CD8-positive, alpha-beta memory T cell (primary cell): ENCODE measurements around the gene PIP4P1. TPM values are rescaled to one million over a fixed set of nuclear protein-coding genes. Genes with fewer than 3 reads are reported as not detected.
A peak's percentile ranks its signal among the peaks of the same experiment; 100 is the strongest.

Experiments
- CTCF ChIA-PET: fragments of 350-600 bp; sonication (Branson Sonifier 250); formaldehyde crosslinking; loops from one replicate; lab custom pipeline; 2021; ENCODE audit warnings: antibody characterized with exemption; lab: Charles Lee
- POLR2A ChIA-PET: fragments of 350-600 bp; sonication (Branson Sonifier 250); formaldehyde crosslinking; loops from one replicate; lab custom pipeline; 2021; ENCODE audit warnings: antibody characterized with exemption; lab: Charles Lee
- DNase-seq, 5 donors: peaks; one replicate each; pipeline versions ENCODE4 v3.0.0 to v3.0.0-alpha.2; 2020 to 2022; ENCODE audit warnings: mixed read lengths in 1 of 5
- H3K27ac ChIP-seq: one replicate; pipeline ENCODE4 v1.7.0; 2013; ENCODE audit warnings: low read depth, mild to moderate bottlenecking, low read length, moderate library complexity
- H3K27me3 ChIP-seq: 2 replicates; pipeline ENCODE4 v1.7.0; 2013; ENCODE audit warnings: low read length, mild to moderate bottlenecking; ENCODE audit not compliant: insufficient read depth, poor library complexity, severe bottlenecking
- H3K36me3 ChIP-seq: 2 replicates; pipeline ENCODE4 v1.7.0; 2013; ENCODE audit warnings: mild to moderate bottlenecking, low read length, moderate library complexity; ENCODE audit not compliant: insufficient read depth
- H3K4me1 ChIP-seq: 2 replicates; pipeline ENCODE4 v1.7.0; 2013; ENCODE audit warnings: mild to moderate bottlenecking, low read length, moderate library complexity; ENCODE audit not compliant: insufficient read depth
- H3K4me3 ChIP-seq: 2 replicates; pipeline ENCODE4 v1.7.0; 2013; ENCODE audit warnings: mild to moderate bottlenecking, low read length
- H3K9me3 ChIP-seq: 2 replicates; pipeline ENCODE4 v1.7.0; 2013; ENCODE audit warnings: mild to moderate bottlenecking, low read length
- H3K27ac Mint-ChIP-seq, 8 donors: one replicate each; pipeline ENCODE4 v1.8.0; 2020 to 2021; ENCODE audit warnings: mixed read lengths in 8 of 8, mild to moderate bottlenecking in 6 of 8, inconsistent platforms in 3 of 8, moderate library complexity in 3 of 8
- H3K27me3 Mint-ChIP-seq, 2 donors: one replicate each; pipeline ENCODE4 v1.8.0; 2020 to 2021; ENCODE audit warnings: mixed read lengths in 2 of 2, mild to moderate bottlenecking in 1 of 2, moderate library complexity in 1 of 2
- H3K36me3 Mint-ChIP-seq, 3 donors: one replicate each; pipeline ENCODE4 v1.8.0; 2020 to 2021; ENCODE audit warnings: mixed read lengths in 3 of 3, inconsistent platforms in 1 of 3, mild to moderate bottlenecking in 1 of 3
- H3K4me1 Mint-ChIP-seq, 3 donors: one replicate each; pipeline ENCODE4 v1.8.0; 2020 to 2021; ENCODE audit warnings: mixed read lengths in 3 of 3, inconsistent platforms in 1 of 3, mild to moderate bottlenecking in 1 of 3
- H3K4me3 Mint-ChIP-seq, 7 donors: one replicate each; pipeline ENCODE4 v1.8.0; 2020 to 2021; ENCODE audit warnings: mixed read lengths in 7 of 7, mild to moderate bottlenecking in 6 of 7, moderate library complexity in 4 of 7, inconsistent platforms in 2 of 7
- H3K9me3 Mint-ChIP-seq, 5 donors: one replicate each; pipeline ENCODE4 v1.8.0; 2020 to 2022; ENCODE audit warnings: mixed read lengths in 5 of 5, mild to moderate bottlenecking in 3 of 5, moderate library complexity in 2 of 5, inconsistent platforms in 1 of 5
- polyA plus RNA-seq: library from polyadenylated mRNA; unstranded; fragments of 300-500 nt; fragmentation: Illumina TruSeq; gene quantifications from one replicate; pipeline ENCODE4 v1.2.3, GENCODE V29; 2021
- total RNA-seq, 2 experiments: library from RNA; stranded (reverse); gene quantifications; one replicate each; pipeline ENCODE4 v1.2.3, GENCODE V29; 2021

PIP4P1 gene
- total and polyA plus RNA-seq, 3 experiments from 2014 or later = 29.5 to 36.4 (median 33.5) TPM

DNA sequence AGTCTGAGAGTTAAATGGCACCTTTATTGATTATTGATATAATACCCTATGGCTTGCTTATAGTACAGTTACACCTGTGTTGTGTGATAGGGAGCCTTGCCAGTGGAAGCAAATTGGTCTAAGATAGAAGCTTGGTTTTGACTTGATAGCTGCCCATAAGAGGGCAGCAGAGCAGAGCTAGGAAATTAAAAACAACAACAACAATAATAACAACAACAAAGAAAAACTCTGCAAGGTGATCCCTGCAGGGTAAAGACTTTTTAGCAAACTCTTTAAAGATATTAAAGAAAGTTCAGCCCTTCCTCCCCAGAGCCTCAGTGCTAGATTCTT lies 26.1 kb upstream of the PIP4P1 start:
- POLR2A ChIA-PET = interaction anchor here (0.7 kb wide), 1 partner anchor 44 kb away, joined by 11 read pairs; no protein-coding TSS in a partner anchor
- CTCF ChIA-PET = interaction anchor here (0.8 to 1.8 kb wide), 6 partner anchors 9 to 484 kb away, joined by 3 to 5 read pairs (median 4); partner anchors contain the start of genes APEX1 and PARP2
- H3K27ac ChIP-seq = no peak overlapping the region
- no peaks in the 10 kb centered on the region for H3K9me3 ChIP-seq
- Mint-ChIP-seq H3K36me3 (no peaks in the 10 kb centered on the region), H3K4me3 (peak overlapping the region in 6 of 7 donors; percentile 45 to 80 (median 54)), H3K27me3 (no peaks in the 10 kb centered on the region), H3K4me1 (peaks cover 67 to 90% (median 85%) of the 10 kb centered on the region in 3 donors), H3K9me3 (no peaks in the 10 kb centered on the region), H3K27ac (peak overlapping the region; percentile 12 to 90 (median 75))
- no peak for DNase-seq
- H3K4me1 ChIP-seq = peaks cover 62% of the 10 kb centered on the region
- H3K4me3 ChIP-seq = no peak overlapping the region
- H3K27me3 ChIP-seq = no peaks in the 10 kb centered on the region
- H3K36me3 ChIP-seq = no peaks in the 10 kb centered on the region

GRCh38 chr14:20486684-20487395 lies 25.6 kb upstream of the PIP4P1 start:
- POLR2A ChIA-PET = interaction anchor here (0.5 kb wide), 1 partner anchor 18 kb away, joined by 3 read pairs; no protein-coding TSS in a partner anchor
- Histone ChIP-seq H3K9me3 (no peaks in the 10 kb centered on the region), H3K27me3 (no peaks in the 10 kb centered on the region), H3K27ac (no peak overlapping the region), H3K4me1 (peaks cover 58% of the 10 kb centered on the region), H3K4me3 (no peak overlapping the region), H3K36me3 (no peaks in the 10 kb centered on the region)
- no peaks in the 10 kb centered on the region for H3K9me3 Mint-ChIP-seq
- peak overlapping the region; percentile 0 to 80 (median 50) for H3K4me3 Mint-ChIP-seq
- H3K27ac Mint-ChIP-seq = peak overlapping the region; percentile 12 to 90 (median 75)
- DNase-seq = peak in 1 of 5 donors; percentile 19
- CTCF ChIA-PET = interaction anchor here (0.8 to 1.3 kb wide), 5 partner anchors 9 to 144 kb away, joined by 3 to 4 read pairs (median 4); partner anchors contain the start of gene PARP2
- H3K27me3 Mint-ChIP-seq = no peaks in the 10 kb centered on the region
- H3K4me1 Mint-ChIP-seq = peaks cover 70 to 92% (median 90%) of the 10 kb centered on the region in 3 donors
- no peaks in the 10 kb centered on the region for H3K36me3 Mint-ChIP-seq

GRCh38 chr14:20485900-20486299 lies 24.7 kb upstream of the PIP4P1 start:
- Mint-ChIP-seq H3K4me3 (no peak overlapping the region), H3K27me3 (no peaks in the 10 kb centered on the region), H3K9me3 (no peaks in the 10 kb centered on the region), H3K27ac (no peak overlapping the region), H3K36me3 (no peaks in the 10 kb centered on the region), H3K4me1 (peaks cover 69 to 92% (median 90%) of the 10 kb centered on the region in 3 donors)
- H3K36me3 ChIP-seq = no peaks in the 10 kb centered on the region
- DNase-seq = no peak
- no peaks in the 10 kb centered on the region for H3K9me3 ChIP-seq
- no peak overlapping the region for H3K27ac ChIP-seq
- H3K27me3 ChIP-seq = no peaks in the 10 kb centered on the region
- POLR2A ChIA-PET = interaction anchor here (0.7 kb wide), 1 partner anchor 25 kb away, joined by 3 read pairs; the partner anchor contains the start of gene PIP4P1
- H3K4me3 ChIP-seq = no peak overlapping the region
- H3K4me1 ChIP-seq = peaks cover 55% of the 10 kb centered on the region
- CTCF ChIA-PET = interaction anchor here (1.3 kb wide), 1 partner anchor 24 kb away, joined by 3 read pairs; no protein-coding TSS in a partner anchor

DNA sequence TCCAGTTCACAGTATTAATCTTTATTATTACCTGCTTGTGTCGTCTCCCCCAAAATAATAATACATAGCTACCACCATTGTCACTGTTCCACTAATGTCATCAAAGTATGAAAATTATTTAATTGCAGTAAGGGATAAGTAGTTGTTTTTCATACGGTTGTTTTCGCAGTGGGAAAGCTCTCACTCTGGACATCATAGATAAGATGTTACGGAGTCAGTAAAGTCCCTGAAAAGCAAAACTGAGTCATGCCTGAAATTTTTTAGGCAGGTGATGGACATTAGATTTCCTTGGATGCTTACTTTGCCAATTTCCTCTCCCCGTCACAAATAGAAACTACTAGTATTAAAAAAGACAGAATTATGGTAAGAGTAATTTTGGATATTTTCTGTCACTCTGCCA lies 21.1 kb upstream of the PIP4P1 start:
- H3K4me1 Mint-ChIP-seq = peaks cover 66 to 90% (median 88%) of the 10 kb centered on the region in 3 donors
- no peak for DNase-seq
- peaks cover 47% of the 10 kb centered on the region for H3K4me1 ChIP-seq
- H3K4me3 Mint-ChIP-seq = no peak overlapping the region
- peak overlapping the region in 6 of 8 donors; percentile 38 to 73 (median 64) for H3K27ac Mint-ChIP-seq
- CTCF ChIA-PET = interaction anchor here (0.7 to 2.0 kb wide), 4 partner anchors 13 to 29 kb away, joined by 3 to 6 read pairs (median 4); partner anchors contain the start of gene PNP
- no peaks in the 10 kb centered on the region for H3K27me3 ChIP-seq
- POLR2A ChIA-PET = no interaction called here
- H3K36me3 ChIP-seq = no peaks in the 10 kb centered on the region
- H3K27me3 Mint-ChIP-seq = no peaks in the 10 kb centered on the region
- no peak overlapping the region for H3K4me3 ChIP-seq
- no peaks in the 10 kb centered on the region for H3K9me3 Mint-ChIP-seq
- H3K36me3 Mint-ChIP-seq = peaks cover 4 to 10% (median 8%) of the 10 kb centered on the region in 3 donors
- no peak overlapping the region for H3K27ac ChIP-seq
- H3K9me3 ChIP-seq = no peaks in the 10 kb centered on the region

- POLR2A ChIA-PET = no interaction called here
- H3K27me3 Mint-ChIP-seq = no peaks in the 10 kb centered on the region
Observed at GRCh38 chr14:20478894-20479293, 17.7 kb upstream of the PIP4P1 start.

GRCh38 chr14:20477211-20477876 lies 16.1 kb upstream of the PIP4P1 start:
- peak overlapping the region; percentile 26 to 84 (median 73) for H3K4me3 Mint-ChIP-seq

More at GRCh38 chr14:20478894-20479293, 17.7 kb upstream of the PIP4P1 start:
- no peaks in the 10 kb centered on the region for H3K9me3 Mint-ChIP-seq
- peak overlapping the region in 7 of 8 donors; percentile 65 to 97 (median 87) for H3K27ac Mint-ChIP-seq
- H3K4me3 ChIP-seq = no peak overlapping the region
- CTCF ChIA-PET = interaction anchor here (2.0 kb wide), 1 partner anchor 9 kb away, joined by 7 read pairs; the partner anchor contains the start of gene PNP
- peaks cover 70% of the 10 kb centered on the region for H3K4me1 ChIP-seq
- peaks cover 28% of the 10 kb centered on the region for H3K36me3 ChIP-seq
- no peaks in the 10 kb centered on the region for H3K27me3 ChIP-seq
- H3K36me3 Mint-ChIP-seq = peaks cover 32 to 45% (median 40%) of the 10 kb centered on the region in 3 donors
- no peak for DNase-seq
- no peak overlapping the region for H3K27ac ChIP-seq
- no peaks in the 10 kb centered on the region for H3K9me3 ChIP-seq
- H3K4me3 Mint-ChIP-seq = peak overlapping the region in 1 of 7 donors; percentile 25
- H3K4me1 Mint-ChIP-seq = peaks cover 75 to 100% (median 96%) of the 10 kb centered on the region in 3 donors

DNA sequence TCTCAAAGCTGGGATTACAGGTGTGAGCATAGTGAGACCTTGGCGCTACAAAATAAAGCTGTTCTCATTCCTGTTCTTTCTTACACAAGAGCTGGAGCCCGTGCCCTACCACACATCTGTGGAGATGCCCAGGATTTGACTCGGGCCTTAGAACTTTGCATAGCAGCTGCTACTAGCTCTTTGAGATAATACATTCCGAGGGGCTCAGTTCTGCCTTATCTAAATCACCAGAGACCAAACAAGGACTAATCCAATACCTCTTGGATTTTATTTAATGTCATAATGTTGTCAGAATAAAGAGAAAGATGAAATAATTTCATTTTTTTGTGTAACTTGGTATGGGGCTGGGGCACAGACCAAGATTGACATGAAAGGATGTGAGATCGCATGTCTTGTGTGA lies 15.5 kb upstream of the PIP4P1 start:
- CTCF ChIA-PET = interaction anchor here (0.7 to 1.4 kb wide), 3 partner anchors 11 to 215 kb away, joined by 3 to 4 read pairs (median 4); partner anchors contain the start of gene PIP4P1
- Mint-ChIP-seq H3K27ac (peak overlapping the region; percentile 83 to 96 (median 87)), H3K36me3 (peaks cover 43 to 66% (median 51%) of the 10 kb centered on the region in 3 donors), H3K4me1 (peaks cover 79 to 99% (median 94%) of the 10 kb centered on the region in 3 donors), H3K9me3 (no peaks in the 10 kb centered on the region), H3K4me3 (peak overlapping the region; percentile 26 to 84 (median 73)), H3K27me3 (no peaks in the 10 kb centered on the region)
- Histone ChIP-seq H3K9me3 (no peaks in the 10 kb centered on the region), H3K4me1 (peaks cover 79% of the 10 kb centered on the region), H3K36me3 (peaks cover 44% of the 10 kb centered on the region), H3K27me3 (no peaks in the 10 kb centered on the region), H3K27ac (peak overlapping the region; percentile 34), H3K4me3 (peak overlapping the region; percentile 35)
- POLR2A ChIA-PET = interaction anchor here (0.6 to 0.9 kb wide), 2 partner anchors 15 to 516 kb away, joined by 3 read pairs; partner anchors contain the start of gene PIP4P1
- DNase-seq = no peak

More at GRCh38 chr14:20477211-20477876, 16.1 kb upstream of the PIP4P1 start:
- peak overlapping the region; percentile 83 to 96 (median 87) for H3K27ac Mint-ChIP-seq
- DNase-seq = peak; percentile 26 to 57 (median 51)
- Histone ChIP-seq H3K27me3 (no peaks in the 10 kb centered on the region), H3K4me3 (peak overlapping the region; percentile 35), H3K9me3 (no peaks in the 10 kb centered on the region), H3K36me3 (peaks cover 41% of the 10 kb centered on the region), H3K4me1 (peaks cover 75% of the 10 kb centered on the region), H3K27ac (peak overlapping the region; percentile 34)
- ChIA-PET CTCF (interaction anchor here (1.3 kb wide), 1 partner anchor 16 kb away, joined by 4 read pairs; the partner anchor contains the start of gene PIP4P1), POLR2A (interaction anchor here (0.9 kb wide), 2 partner anchors 12 to 16 kb away, joined by 3 read pairs; partner anchors contain the start of gene PIP4P1)
- peaks cover 41 to 60% (median 49%) of the 10 kb centered on the region in 3 donors for H3K36me3 Mint-ChIP-seq
- H3K9me3 Mint-ChIP-seq = no peaks in the 10 kb centered on the region
- H3K27me3 Mint-ChIP-seq = no peaks in the 10 kb centered on the region
- H3K4me1 Mint-ChIP-seq = peaks cover 79 to 99% (median 94%) of the 10 kb centered on the region in 3 donors
